Hepatocyte (in vitro differentiated cells): Measurements from ENCODE around the gene RB1. TPM values are rescaled to one million over a fixed set of nuclear protein-coding genes. Genes with fewer than 3 reads are reported as not detected.
"Not testable (repeated sequence)": the region's sequence is repeated elsewhere in the genome, so short reads cannot be mapped to it uniquely, and the experiment has no call there.

Experiments used
- DNase-seq: peaks from one replicate; pipeline ENCODE4 v3.0.0-alpha.2; 2016; ENCODE audit warnings: low spot score
- H2AFZ ChIP-seq: fragments of 200-600 bp; sonication (generic); 2 replicates; pipeline ENCODE4 v1.6.0; 2016; ENCODE audit warnings: antibody characterized with exemption, mild to moderate bottlenecking
- H3K27ac ChIP-seq: fragments of 200-600 bp; sonication (generic); 2 replicates; pipeline ENCODE4 v1.5.1; 2016; ENCODE audit warnings: mild to moderate bottlenecking
- H3K27me3 ChIP-seq: fragments of 200-600 bp; sonication (generic); 2 replicates; pipeline ENCODE4 v1.6.1; 2016
- H3K36me3 ChIP-seq: fragments of 200-600 bp; sonication (generic); replicated peaks from 2 replicates; pipeline ENCODE4 v1.5.1; 2016; ENCODE audit warnings: low read depth; ENCODE audit not compliant: insufficient read depth
- H3K4me1 ChIP-seq: fragments of 200-600 bp; sonication (generic); 2 replicates; pipeline ENCODE4 v1.5.1; 2016; ENCODE audit warnings: mild to moderate bottlenecking, moderate library complexity; ENCODE audit not compliant: insufficient read depth
- H3K4me2 ChIP-seq: fragments of 200-600 bp; sonication (generic); 2 replicates; pipeline ENCODE4 v1.6.0; 2016
- H3K4me3 ChIP-seq: fragments of 200-600 bp; sonication (generic); 2 replicates; pipeline ENCODE4 v1.5.1; 2016; ENCODE audit warnings: mild to moderate bottlenecking
- H3K79me2 ChIP-seq: fragments of 200-600 bp; sonication (generic); 2 replicates; pipeline ENCODE4 v1.6.0; 2017; ENCODE audit warnings: mild to moderate bottlenecking
- H3K9me2 ChIP-seq: fragments of 200-600 bp; sonication (generic); replicated peaks from 2 replicates; pipeline ENCODE4 v1.6.0; 2017; ENCODE audit warnings: mild to moderate bottlenecking; ENCODE audit not compliant: insufficient read depth
- H3K9me3 ChIP-seq: fragments of 200-600 bp; sonication (generic); 2 replicates; pipeline ENCODE4 v1.5.1; 2016; ENCODE audit warnings: low read depth, mild to moderate bottlenecking
- H4K20me1 ChIP-seq: fragments of 200-600 bp; sonication (generic); 2 replicates; pipeline ENCODE4 v1.6.0; 2016; ENCODE audit warnings: mild to moderate bottlenecking; ENCODE audit not compliant: insufficient read depth, poor library complexity, severe bottlenecking
- EZH2 ChIP-seq: fragments of 200-600 bp; sonication (generic); IDR thresholded peaks from 2 replicates; pipeline ENCODE4 v1.6.1; 2016; ENCODE audit warnings: antibody characterized with exemption, mild to moderate bottlenecking, borderline replicate concordance
- EZH2phosphoT487 ChIP-seq: fragments of 200-600 bp; sonication (generic); IDR thresholded peaks from one replicate; pipeline ENCODE4 v1.6.1; 2018; ENCODE audit warnings: antibody characterized with exemption, mild to moderate bottlenecking, low read depth, moderate library complexity; ENCODE audit not compliant: unreplicated experiment, severe bottlenecking
- WGBS: methylation state at CpG from one replicate; pipeline ENCODE4 v1.1.6; 2016; ENCODE audit warnings: low lambda C conversion rate; ENCODE audit errors: missing lambda C conversion rate; 5-methylcytosine and 5-hydroxymethylcytosine counted together
- polyA plus RNA-seq: library from polyadenylated mRNA; unstranded; fragments of >200 nt; fragmentation: Nextera tagmentation; extraction: Ambion mirVana; gene quantifications from 2 replicates; pipeline ENCODE4 v1.2.1, GENCODE V29; 2016
- total RNA-seq: library from RNA; depleted of rRNA; stranded (reverse); fragments of >200 nt; gene quantifications from 2 replicates; pipeline ENCODE4 v1.2.3, GENCODE V29; 2014
- TF ChIP-seq, protein P1 (sequence below): fragments of 200-600 bp; sonication (generic); IDR thresholded peaks from 2 replicates; pipeline ENCODE4 v1.5.1; 2016; ENCODE audit warnings: antibody characterized with exemption, mild to moderate bottlenecking; ENCODE audit not compliant: poor library complexity

The RB1 gene
- total and polyA plus RNA-seq, 2 experiments from 2014 or later, result 17.5 to 45.1 TPM

GRCh38 chr13:48349525-48349924 is 46.0 kb downstream of the RB1 start:
- TF ChIP-seq EZH2 (no peak), EZH2phosphoT487 (no peak)
- TF ChIP-seq, protein P1, sequence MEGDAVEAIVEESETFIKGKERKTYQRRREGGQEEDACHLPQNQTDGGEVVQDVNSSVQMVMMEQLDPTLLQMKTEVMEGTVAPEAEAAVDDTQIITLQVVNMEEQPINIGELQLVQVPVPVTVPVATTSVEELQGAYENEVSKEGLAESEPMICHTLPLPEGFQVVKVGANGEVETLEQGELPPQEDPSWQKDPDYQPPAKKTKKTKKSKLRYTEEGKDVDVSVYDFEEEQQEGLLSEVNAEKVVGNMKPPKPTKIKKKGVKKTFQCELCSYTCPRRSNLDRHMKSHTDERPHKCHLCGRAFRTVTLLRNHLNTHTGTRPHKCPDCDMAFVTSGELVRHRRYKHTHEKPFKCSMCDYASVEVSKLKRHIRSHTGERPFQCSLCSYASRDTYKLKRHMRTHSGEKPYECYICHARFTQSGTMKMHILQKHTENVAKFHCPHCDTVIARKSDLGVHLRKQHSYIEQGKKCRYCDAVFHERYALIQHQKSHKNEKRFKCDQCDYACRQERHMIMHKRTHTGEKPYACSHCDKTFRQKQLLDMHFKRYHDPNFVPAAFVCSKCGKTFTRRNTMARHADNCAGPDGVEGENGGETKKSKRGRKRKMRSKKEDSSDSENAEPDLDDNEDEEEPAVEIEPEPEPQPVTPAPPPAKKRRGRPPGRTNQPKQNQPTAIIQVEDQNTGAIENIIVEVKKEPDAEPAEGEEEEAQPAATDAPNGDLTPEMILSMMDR, result no peak
- 97% methylated on average over 2 of the region's 2 CpGs for WGBS
- H3K4me1 ChIP-seq, result no peaks in the 10 kb centered on the region

DNA sequence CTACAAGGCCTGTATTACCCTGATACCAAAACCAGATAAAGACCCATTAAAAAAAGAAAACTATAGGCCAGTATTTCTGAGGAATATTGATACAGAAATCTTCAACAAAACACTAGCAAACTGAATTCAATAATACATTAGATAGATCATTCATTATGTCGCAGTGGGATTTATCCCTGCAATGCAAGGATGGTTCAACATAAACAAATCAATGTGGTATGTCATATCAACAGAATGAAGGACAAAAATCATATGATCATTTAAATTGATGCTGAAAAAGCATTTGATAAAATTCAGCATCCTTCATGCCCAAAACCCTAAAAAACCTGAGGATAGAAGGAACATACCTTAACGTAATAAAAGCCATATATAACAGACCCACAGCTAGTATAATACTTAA is 50.0 kb downstream of the RB1 start:
- Histone ChIP-seq H3K4me3 (no peak overlapping the region), H3K27ac (no peak overlapping the region), H3K27me3 (no peaks in the 10 kb centered on the region), H3K4me1 (no peaks in the 10 kb centered on the region), H3K4me2 (no peak overlapping the region), H4K20me1 (no peaks in the 10 kb centered on the region), H3K79me2 (no peaks in the 10 kb centered on the region), H3K9me3 (peaks cover 29% of the 10 kb centered on the region), H3K36me3 (peaks cover 4% of the 10 kb centered on the region), H2AFZ (no peak overlapping the region), H3K9me2 (no peaks in the 10 kb centered on the region)
- 100% methylated on average over 2 of the region's 2 CpGs for WGBS
- DNase-seq, result no peak
- no peak for TF ChIP-seq EZH2

More at GRCh38 chr13:48349525-48349924, 46.0 kb downstream of the RB1 start:
- H4K20me1 ChIP-seq, result no peaks in the 10 kb centered on the region
- no peak overlapping the region for H3K4me2 ChIP-seq
- H3K27me3 ChIP-seq, result no peaks in the 10 kb centered on the region
- no peak overlapping the region for H3K4me3 ChIP-seq
- no peak overlapping the region for H2AFZ ChIP-seq
- H3K36me3 ChIP-seq, result peaks cover 4% of the 10 kb centered on the region
- no peaks in the 10 kb centered on the region for H3K79me2 ChIP-seq
- H3K27ac ChIP-seq, result no peak overlapping the region
- H3K9me2 ChIP-seq, result no peaks in the 10 kb centered on the region
- peaks cover 28% of the 10 kb centered on the region for H3K9me3 ChIP-seq
- DNase-seq, result no peak

DNA sequence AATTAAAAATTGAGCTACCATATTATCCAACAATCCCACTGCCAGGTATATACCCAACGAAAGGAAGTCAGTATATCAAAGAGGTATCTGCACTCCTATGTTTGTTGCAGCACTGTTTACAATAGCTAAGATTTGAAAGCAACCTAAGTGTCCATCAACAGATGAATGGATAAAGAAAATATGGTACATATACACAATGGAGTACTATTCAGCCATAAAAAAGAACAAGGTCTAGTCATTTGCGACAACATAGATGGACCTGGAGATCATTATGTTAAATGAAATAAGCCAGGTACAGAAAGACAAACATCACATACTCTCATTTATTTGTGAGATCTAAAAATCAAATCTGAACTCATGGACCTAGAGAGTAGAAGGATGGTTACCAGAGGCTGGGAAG is 52.0 kb downstream of the RB1 start:
- not testable (repeated sequence) for DNase-seq, H3K27me3 ChIP-seq, H3K9me2 ChIP-seq, H3K4me3 ChIP-seq, H3K4me2 ChIP-seq, H3K27ac ChIP-seq, H3K4me1 ChIP-seq, H4K20me1 ChIP-seq, H2AFZ ChIP-seq, H3K79me2 ChIP-seq, H3K36me3 ChIP-seq
- peaks cover 22% of the 10 kb centered on the region for H3K9me3 ChIP-seq
- WGBS, result 98% methylated on average over 2 of the region's 2 CpGs

- H3K4me1 ChIP-seq, result no peaks in the 10 kb centered on the region
- H4K20me1 ChIP-seq, result no peaks in the 10 kb centered on the region
- TF ChIP-seq EZH2phosphoT487 (no peak), EZH2 (no peak)
- TF ChIP-seq, protein P1, result no peak
- peaks cover 4% of the 10 kb centered on the region for H3K36me3 ChIP-seq
- no peak overlapping the region for H2AFZ ChIP-seq
- H3K27ac ChIP-seq, result no peak overlapping the region
- no peak overlapping the region for H3K4me2 ChIP-seq
- H3K27me3 ChIP-seq, result no peaks in the 10 kb centered on the region
- H3K9me2 ChIP-seq, result no peaks in the 10 kb centered on the region
- no peaks in the 10 kb centered on the region for H3K79me2 ChIP-seq
- 67% methylated on average over 3 of the region's 3 CpGs for WGBS
- H3K4me3 ChIP-seq, result no peak overlapping the region
- DNase-seq, result no peak
- peaks cover 19% of the 10 kb centered on the region for H3K9me3 ChIP-seq
These were observed 53.2 kb downstream of the RB1 start for GRCh38 chr13:48356750-48357149.
